ENCODE measurements around the gene MAP3K4. TPM values are rescaled to one million over a fixed set of nuclear protein-coding genes. Genes with fewer than 3 reads are reported as not detected.
A peak's percentile ranks its signal among the peaks of the same experiment; 100 is the strongest.

The MAP3K4 gene
- polyA plus RNA-seq, 1 donor from 2014 or later = 31.0 TPM

DNA sequence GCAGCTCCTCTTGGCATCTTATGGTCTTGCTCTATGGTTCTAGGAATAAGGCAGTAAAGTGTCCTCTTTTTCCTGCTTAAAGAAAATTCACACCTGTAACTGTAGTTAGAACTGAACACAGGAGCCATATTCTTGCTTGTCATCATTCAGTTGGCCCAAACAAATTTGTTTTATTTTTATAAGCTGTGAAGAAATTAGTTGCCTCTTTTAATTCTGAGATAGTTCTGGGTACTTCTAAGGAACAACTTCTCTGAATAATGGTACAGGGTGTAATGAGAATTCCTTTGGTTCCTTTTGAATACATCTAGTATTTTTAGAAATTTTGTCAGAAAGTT lies 1.4 kb downstream of the MAP3K4 start:
- Histone ChIP-seq H3K36me3 (ENCODE audit: insufficient read depth, low read length) (no peaks in the 10 kb centered on the region), H3K9me2 (ENCODE audit: insufficient read depth, low read length) (no peaks in the 10 kb centered on the region), H3F3A (ENCODE audit: insufficient read depth, low read length, poor library complexity, severe bottlenecking) (no peaks in the 10 kb centered on the region), H4K20me1 (ENCODE audit: insufficient read depth) (no peaks in the 10 kb centered on the region), H3K9me3 (ENCODE audit: low read length) (no peaks in the 10 kb centered on the region), H2AFZ (ENCODE audit: low read depth, low read length) (no peak overlapping the region), H3K4me2 (ENCODE audit: low read length) (peak overlapping the region; percentile 78), H3K9ac (ENCODE audit: low read length) (no peak overlapping the region), H3K27me3 (ENCODE audit: insufficient read depth, low read depth, low read length) (no peaks in the 10 kb centered on the region), H3K79me2 (replicated peaks; ENCODE audit: insufficient read depth, low read length) (peaks cover 45% of the 10 kb centered on the region), H3K4me3 (ENCODE audit: low read length) (peak overlapping the region; percentile 91), H3K27ac (ENCODE audit: low read length) (no peak overlapping the region)
- no peak for TF ChIP-seq EP300 (conservative IDR thresholded peaks at IDR 0.05; ENCODE audit: poor library complexity, severe bottlenecking)
- no peak for TF ChIP-seq TAF1 (IDR thresholded peaks at IDR 0.05; ENCODE audit: low read depth)
- no peak for TF ChIP-seq POLR2AphosphoS5 (IDR thresholded peaks at IDR 0.05)

DNA sequence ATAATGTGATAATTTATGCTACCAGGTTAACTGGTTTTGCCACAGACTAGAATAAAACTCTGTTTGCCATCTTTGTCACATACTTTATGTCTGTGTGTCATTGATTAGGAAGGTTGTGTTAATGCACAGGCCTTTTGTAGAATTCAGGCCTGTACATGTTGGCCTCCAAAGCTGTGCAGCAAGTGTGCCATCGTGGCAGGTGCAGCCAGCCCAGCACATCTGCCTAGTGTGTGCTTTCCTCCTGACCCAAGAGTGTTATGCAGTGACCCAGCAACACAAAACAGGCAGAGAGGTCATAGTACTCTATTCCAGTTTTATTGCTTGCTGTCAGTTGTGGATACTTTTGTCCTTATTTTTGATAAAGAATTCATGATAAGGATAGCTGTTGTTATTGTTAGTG lies 3.7 kb downstream of the MAP3K4 start:
- H3K79me2 ChIP-seq (replicated peaks; ENCODE audit: insufficient read depth, low read length) = peaks cover 57% of the 10 kb centered on the region

More for the DNA sequence above, 3.7 kb downstream of the MAP3K4 start:
- Histone ChIP-seq H3K9me3 (ENCODE audit: low read length) (no peaks in the 10 kb centered on the region), H3K9ac (ENCODE audit: low read length) (no peak overlapping the region), H3F3A (ENCODE audit: insufficient read depth, low read length, poor library complexity, severe bottlenecking) (no peaks in the 10 kb centered on the region), H3K4me2 (ENCODE audit: low read length) (no peak overlapping the region), H2AFZ (ENCODE audit: low read depth, low read length) (no peak overlapping the region), H3K9me2 (ENCODE audit: insufficient read depth, low read length) (no peaks in the 10 kb centered on the region), H3K36me3 (ENCODE audit: insufficient read depth, low read length) (no peaks in the 10 kb centered on the region), H4K20me1 (ENCODE audit: insufficient read depth) (no peaks in the 10 kb centered on the region), H3K27me3 (ENCODE audit: insufficient read depth, low read depth, low read length) (no peaks in the 10 kb centered on the region), H3K4me3 (ENCODE audit: low read length) (no peak overlapping the region), H3K27ac (ENCODE audit: low read length) (no peak overlapping the region)
- TF ChIP-seq RAD21 (conservative IDR thresholded peaks at IDR 0.05) (no peak), EP300 (conservative IDR thresholded peaks at IDR 0.05; ENCODE audit: poor library complexity, severe bottlenecking) (no peak), TAF1 (IDR thresholded peaks at IDR 0.05; ENCODE audit: low read depth) (no peak), EZH2 (IDR thresholded peaks at IDR 0.05; ENCODE audit: borderline replicate concordance, insufficient read depth, low read length, poor library complexity, severe bottlenecking) (no peak), POLR2AphosphoS5 (IDR thresholded peaks at IDR 0.05) (no peak), SMC3 (conservative IDR thresholded peaks at IDR 0.05; ENCODE audit: poor library complexity) (no peak), MXI1 (conservative IDR thresholded peaks at IDR 0.05; ENCODE audit: poor library complexity, severe bottlenecking) (no peak)
- TF ChIP-seq, protein P1, sequence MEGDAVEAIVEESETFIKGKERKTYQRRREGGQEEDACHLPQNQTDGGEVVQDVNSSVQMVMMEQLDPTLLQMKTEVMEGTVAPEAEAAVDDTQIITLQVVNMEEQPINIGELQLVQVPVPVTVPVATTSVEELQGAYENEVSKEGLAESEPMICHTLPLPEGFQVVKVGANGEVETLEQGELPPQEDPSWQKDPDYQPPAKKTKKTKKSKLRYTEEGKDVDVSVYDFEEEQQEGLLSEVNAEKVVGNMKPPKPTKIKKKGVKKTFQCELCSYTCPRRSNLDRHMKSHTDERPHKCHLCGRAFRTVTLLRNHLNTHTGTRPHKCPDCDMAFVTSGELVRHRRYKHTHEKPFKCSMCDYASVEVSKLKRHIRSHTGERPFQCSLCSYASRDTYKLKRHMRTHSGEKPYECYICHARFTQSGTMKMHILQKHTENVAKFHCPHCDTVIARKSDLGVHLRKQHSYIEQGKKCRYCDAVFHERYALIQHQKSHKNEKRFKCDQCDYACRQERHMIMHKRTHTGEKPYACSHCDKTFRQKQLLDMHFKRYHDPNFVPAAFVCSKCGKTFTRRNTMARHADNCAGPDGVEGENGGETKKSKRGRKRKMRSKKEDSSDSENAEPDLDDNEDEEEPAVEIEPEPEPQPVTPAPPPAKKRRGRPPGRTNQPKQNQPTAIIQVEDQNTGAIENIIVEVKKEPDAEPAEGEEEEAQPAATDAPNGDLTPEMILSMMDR (IDR thresholded peaks at IDR 0.05; ENCODE audit: poor library complexity, severe bottlenecking) = no peak
- TF ChIP-seq, protein P2, sequence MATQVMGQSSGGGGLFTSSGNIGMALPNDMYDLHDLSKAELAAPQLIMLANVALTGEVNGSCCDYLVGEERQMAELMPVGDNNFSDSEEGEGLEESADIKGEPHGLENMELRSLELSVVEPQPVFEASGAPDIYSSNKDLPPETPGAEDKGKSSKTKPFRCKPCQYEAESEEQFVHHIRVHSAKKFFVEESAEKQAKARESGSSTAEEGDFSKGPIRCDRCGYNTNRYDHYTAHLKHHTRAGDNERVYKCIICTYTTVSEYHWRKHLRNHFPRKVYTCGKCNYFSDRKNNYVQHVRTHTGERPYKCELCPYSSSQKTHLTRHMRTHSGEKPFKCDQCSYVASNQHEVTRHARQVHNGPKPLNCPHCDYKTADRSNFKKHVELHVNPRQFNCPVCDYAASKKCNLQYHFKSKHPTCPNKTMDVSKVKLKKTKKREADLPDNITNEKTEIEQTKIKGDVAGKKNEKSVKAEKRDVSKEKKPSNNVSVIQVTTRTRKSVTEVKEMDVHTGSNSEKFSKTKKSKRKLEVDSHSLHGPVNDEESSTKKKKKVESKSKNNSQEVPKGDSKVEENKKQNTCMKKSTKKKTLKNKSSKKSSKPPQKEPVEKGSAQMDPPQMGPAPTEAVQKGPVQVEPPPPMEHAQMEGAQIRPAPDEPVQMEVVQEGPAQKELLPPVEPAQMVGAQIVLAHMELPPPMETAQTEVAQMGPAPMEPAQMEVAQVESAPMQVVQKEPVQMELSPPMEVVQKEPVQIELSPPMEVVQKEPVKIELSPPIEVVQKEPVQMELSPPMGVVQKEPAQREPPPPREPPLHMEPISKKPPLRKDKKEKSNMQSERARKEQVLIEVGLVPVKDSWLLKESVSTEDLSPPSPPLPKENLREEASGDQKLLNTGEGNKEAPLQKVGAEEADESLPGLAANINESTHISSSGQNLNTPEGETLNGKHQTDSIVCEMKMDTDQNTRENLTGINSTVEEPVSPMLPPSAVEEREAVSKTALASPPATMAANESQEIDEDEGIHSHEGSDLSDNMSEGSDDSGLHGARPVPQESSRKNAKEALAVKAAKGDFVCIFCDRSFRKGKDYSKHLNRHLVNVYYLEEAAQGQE (IDR thresholded peaks at IDR 0.05; ENCODE audit: borderline replicate concordance) = no peak
